HepG2 (cell line): ENCODE data around the gene BRK1. TPM values are rescaled to one million over a fixed set of nuclear protein-coding genes. Genes with fewer than 3 reads are reported as not detected.

Experiments used
- DPF2 ChIP-seq: sonication (generic); formaldehyde crosslinking; IDR thresholded peaks from 2 replicates; pipeline ENCODE4 v1.4.0; 2020; ENCODE audit warnings: mild to moderate bottlenecking, low read depth, missing genetic modification reagents, borderline replicate concordance
- ETV6 ChIP-seq: sonication (generic); formaldehyde crosslinking; conservative IDR thresholded peaks from 2 replicates; pipeline ENCODE4 v1.4.0; 2020; ENCODE audit warnings: missing genetic modification reagents
- FLYWCH1 ChIP-seq: sonication (generic); formaldehyde crosslinking; IDR thresholded peaks from 2 replicates; pipeline ENCODE4 v1.8.1; 2023; ENCODE audit warnings: mild to moderate bottlenecking, missing genetic modification reagents
- HNRNPLL ChIP-seq: fragments of 200-400 bp; formaldehyde crosslinking; IDR thresholded peaks from 2 replicates; pipeline ENCODE4 v1.6.1; 2017; ENCODE audit warnings: mild to moderate bottlenecking, low read depth, low read length; ENCODE audit not compliant: poor library complexity, severe bottlenecking
- PCBP2 ChIP-seq: fragments of 200-400 bp; formaldehyde crosslinking; optimal IDR thresholded peaks from 2 replicates; pipeline ENCODE3; 2018; ENCODE audit warnings: low read length, low read depth; ENCODE audit not compliant: poor library complexity, severe bottlenecking
- POLR2G ChIP-seq: fragments of 200-400 bp; formaldehyde crosslinking; IDR thresholded peaks from 2 replicates; pipeline ENCODE4 v1.6.1; 2018; ENCODE audit warnings: mild to moderate bottlenecking, low read depth, low read length, moderate library complexity
- SCMH1 ChIP-seq: sonication (generic); formaldehyde crosslinking; IDR thresholded peaks from 2 replicates; pipeline ENCODE4 v1.9.0; 2021; ENCODE audit warnings: missing genetic modification reagents, mild to moderate bottlenecking, borderline replicate concordance
- THAP11 ChIP-seq: IDR thresholded peaks from 2 replicates; pipeline ENCODE4 v1.6.1; 2016; ENCODE audit warnings: missing biosample characterization, missing genetic modification reagents
- ZBTB39 ChIP-seq: sonication (generic); formaldehyde crosslinking; IDR thresholded peaks from 2 replicates; pipeline ENCODE4 v1.5.0; 2020; ENCODE audit warnings: missing genetic modification reagents
- ZBTB42 ChIP-seq: sonication (generic); formaldehyde crosslinking; IDR thresholded peaks from 2 replicates; pipeline ENCODE4 v1.5.0; 2020; ENCODE audit warnings: mild to moderate bottlenecking, missing genetic modification reagents
- ZC3H4 ChIP-seq: sonication (generic); formaldehyde crosslinking; IDR thresholded peaks from 2 replicates; pipeline ENCODE4 v1.4.0; 2020; ENCODE audit warnings: missing genetic modification reagents, borderline replicate concordance
- ZNF280D ChIP-seq: sonication (generic); formaldehyde crosslinking; IDR thresholded peaks from 2 replicates; pipeline ENCODE4 v1.5.1; 2020; ENCODE audit warnings: mild to moderate bottlenecking, missing genetic modification reagents
- ZNF484 ChIP-seq: sonication (generic); formaldehyde crosslinking; IDR thresholded peaks from 2 replicates; pipeline ENCODE4 v1.5.1; 2020; ENCODE audit warnings: mild to moderate bottlenecking, low read depth, missing genetic modification reagents, borderline replicate concordance
- ZNF562 ChIP-seq: sonication (generic); formaldehyde crosslinking; IDR thresholded peaks from 2 replicates; pipeline ENCODE4 v1.8.0; 2022; ENCODE audit warnings: missing genetic modification reagents, borderline replicate concordance
- ZNF75D ChIP-seq: sonication (generic); formaldehyde crosslinking; IDR thresholded peaks from 2 replicates; pipeline ENCODE4 v1.8.1; 2023; ENCODE audit warnings: missing genetic modification reagents, mild to moderate bottlenecking, borderline replicate concordance
- ZNF850 ChIP-seq: sonication (generic); formaldehyde crosslinking; conservative IDR thresholded peaks from 2 replicates; pipeline ENCODE4 v1.9.0; 2021; ENCODE audit warnings: mild to moderate bottlenecking, missing genetic modification reagents
- polyA plus RNA-seq, 8 experiments: library from polyadenylated mRNA; depleted of rRNA in 3 of 8; stranded (reverse) in 7 of 8; unstranded in 1 of 8; fragments of >200 nt; fragmentation: Illumina TruSeq in 4 of 8; extraction: Trizol in 4 of 8; gene quantifications; 2 replicates each; pipeline versions ENCODE4 v1.2.1 to v1.2.3, GENCODE V29; 2011 to 2016; ENCODE audit warnings: low read depth in 4 of 8, missing spikeins in 1 of 8, mixed read lengths in 1 of 8; ENCODE audit not compliant: insufficient read depth in 1 of 8
- total RNA-seq, 5 experiments: library from RNA; depleted of rRNA; stranded (reverse); fragments of >200 nt; fragmentation: Illumina TruSeq; extraction: Trizol; gene quantifications; 2 replicates each; pipeline ENCODE4 v1.2.3, GENCODE V29; 2016; ENCODE audit warnings: low read depth in 1 of 5
- TF ChIP-seq, protein P1 (sequence below): sonication (generic); formaldehyde crosslinking; conservative IDR thresholded peaks from 2 replicates; pipeline ENCODE4 v1.4.0; 2020; ENCODE audit warnings: missing genetic modification reagents
- TF ChIP-seq, protein P2 (sequence below): sonication (generic); formaldehyde crosslinking; IDR thresholded peaks from 2 replicates; pipeline ENCODE4 v1.5.0; 2020; ENCODE audit warnings: missing genetic modification reagents, mild to moderate bottlenecking, borderline replicate concordance

Gene BRK1
- total and polyA plus RNA-seq, 2 of the 13 experiments (the other 11 are each of a cell fraction or from before 2014, with no cell fraction given): 118 to 155 TPM

DNA sequence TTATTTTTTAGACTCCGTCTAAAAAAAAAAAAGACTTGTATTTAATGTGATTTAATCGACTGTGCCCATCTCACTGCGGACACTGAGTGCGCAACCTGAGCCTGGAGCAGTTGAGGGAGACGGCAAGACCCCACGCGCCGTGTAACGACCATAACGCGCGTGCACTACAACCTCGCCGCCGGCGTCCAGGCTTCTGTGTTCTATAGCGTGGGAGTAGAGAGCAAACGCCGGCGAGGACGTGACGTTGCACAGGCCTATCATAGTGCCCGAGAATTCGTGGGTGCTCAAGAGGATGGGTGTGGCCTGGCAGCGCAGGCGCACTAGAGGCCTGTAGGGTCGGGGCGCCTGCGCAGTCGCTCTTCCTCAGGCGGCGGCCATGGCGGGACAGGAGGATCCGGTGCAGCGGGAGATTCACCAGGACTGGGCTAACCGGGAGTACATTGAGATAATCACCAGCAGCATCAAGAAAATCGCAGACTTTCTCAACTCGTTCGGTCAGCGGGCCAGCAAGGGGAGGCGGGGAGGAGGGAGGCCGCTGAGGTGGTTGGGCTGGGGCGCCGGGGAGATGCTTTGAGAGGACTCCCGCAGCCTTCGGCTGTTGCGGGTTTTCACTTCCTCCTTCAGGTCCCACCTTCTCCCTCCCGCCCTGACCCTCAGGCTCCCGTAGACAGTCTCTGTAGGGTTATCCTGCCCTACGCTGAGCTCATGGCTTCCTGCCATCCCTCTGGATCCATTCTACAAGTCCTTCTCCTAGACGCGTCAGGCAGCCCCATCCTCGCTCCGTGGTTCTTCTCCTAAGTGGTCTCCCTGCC, at the start of gene BRK1 (continued):
- TF ChIP-seq, protein P1, sequence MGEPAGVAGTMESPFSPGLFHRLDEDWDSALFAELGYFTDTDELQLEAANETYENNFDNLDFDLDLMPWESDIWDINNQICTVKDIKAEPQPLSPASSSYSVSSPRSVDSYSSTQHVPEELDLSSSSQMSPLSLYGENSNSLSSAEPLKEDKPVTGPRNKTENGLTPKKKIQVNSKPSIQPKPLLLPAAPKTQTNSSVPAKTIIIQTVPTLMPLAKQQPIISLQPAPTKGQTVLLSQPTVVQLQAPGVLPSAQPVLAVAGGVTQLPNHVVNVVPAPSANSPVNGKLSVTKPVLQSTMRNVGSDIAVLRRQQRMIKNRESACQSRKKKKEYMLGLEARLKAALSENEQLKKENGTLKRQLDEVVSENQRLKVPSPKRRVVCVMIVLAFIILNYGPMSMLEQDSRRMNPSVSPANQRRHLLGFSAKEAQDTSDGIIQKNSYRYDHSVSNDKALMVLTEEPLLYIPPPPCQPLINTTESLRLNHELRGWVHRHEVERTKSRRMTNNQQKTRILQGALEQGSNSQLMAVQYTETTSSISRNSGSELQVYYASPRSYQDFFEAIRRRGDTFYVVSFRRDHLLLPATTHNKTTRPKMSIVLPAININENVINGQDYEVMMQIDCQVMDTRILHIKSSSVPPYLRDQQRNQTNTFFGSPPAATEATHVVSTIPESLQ: no peak
- no peak for TF ChIP-seq ZNF562 (CRISPR knock-in tag)
- no peak for TF ChIP-seq DPF2 (CRISPR knock-in tag)
- TF ChIP-seq ZNF850 (CRISPR knock-in tag): no peak
- peak; percentile 81 for TF ChIP-seq THAP11
- no peak for TF ChIP-seq ETV6
- no peak for TF ChIP-seq ZNF75D (CRISPR knock-in tag)
- TF ChIP-seq ZNF484: no peak
- no peak for TF ChIP-seq ZC3H4 (CRISPR knock-in tag)
- TF ChIP-seq, protein P2, sequence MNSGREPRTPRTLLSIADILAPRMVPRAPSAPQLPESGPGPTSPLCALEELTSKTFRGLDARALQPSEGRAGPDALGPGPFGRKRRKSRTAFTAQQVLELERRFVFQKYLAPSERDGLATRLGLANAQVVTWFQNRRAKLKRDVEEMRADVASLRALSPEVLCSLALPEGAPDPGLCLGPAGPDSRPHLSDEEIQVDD (CRISPR knock-in tag): no peak
- peak; percentile 80; the same call in 1 of the 2 replicates for TF ChIP-seq FLYWCH1
- 0 out of 2 replicates have a peak, but pooled peaks have one; percentile 43 for TF ChIP-seq ZNF280D (CRISPR knock-in tag)
- peak; percentile 99 for TF ChIP-seq POLR2G
- no peak; the same call in 1 of the 2 replicates for TF ChIP-seq ZBTB39
- TF ChIP-seq HNRNPLL: peak; percentile 62
- no peak for TF ChIP-seq PCBP2
- peak; percentile 68; the same call in 1 of the 2 replicates for TF ChIP-seq ZBTB42 (CRISPR knock-in tag)
- no peak for TF ChIP-seq SCMH1 (CRISPR knock-in tag)
